Activated CD8-positive, alpha-beta T cell treated with anti-CD3 and anti-CD28 coated beads for 36 hours (primary cell): ENCODE data around the gene LYPD3. TPM values are rescaled to one million over a fixed set of nuclear protein-coding genes. Genes with fewer than 3 reads are reported as not detected.

Experiments
- ATAC-seq: fragments of 200-7000 bp; cut with Tn5 transposase; one replicate; pipeline ENCODE4 v1.10.0; 2021; ENCODE audit warnings: mild to moderate bottlenecking, moderate library complexity
- CTCF ChIA-PET: fragments of 350-600 bp; sonication (Branson Sonifier 250); formaldehyde crosslinking; loops from one replicate; lab custom pipeline; 2021; ENCODE audit warnings: antibody characterized with exemption; lab: Charles Lee
- POLR2A ChIA-PET: fragments of 350-600 bp; sonication (Branson Sonifier 250); formaldehyde crosslinking; loops from one replicate; lab custom pipeline; 2021; ENCODE audit warnings: antibody characterized with exemption; lab: Charles Lee
- DNase-seq: peaks from one replicate; pipeline ENCODE4 v3.0.0-alpha.2; 2020
- H3K27ac Mint-ChIP-seq: one replicate; pipeline ENCODE4 v1.8.0; 2021; ENCODE audit warnings: mild to moderate bottlenecking, mixed read lengths
- H3K27me3 Mint-ChIP-seq: one replicate; pipeline ENCODE4 v1.8.0; 2021; ENCODE audit warnings: mixed read lengths
- H3K36me3 Mint-ChIP-seq: one replicate; pipeline ENCODE4 v1.8.0; 2021; ENCODE audit warnings: low read depth, mixed read lengths
- H3K4me1 Mint-ChIP-seq: one replicate; pipeline ENCODE4 v1.8.0; 2021; ENCODE audit warnings: low read depth, mixed read lengths
- H3K4me3 Mint-ChIP-seq: one replicate; pipeline ENCODE4 v1.8.0; 2021; ENCODE audit warnings: mild to moderate bottlenecking, moderate library complexity, mixed read lengths
- H3K9me3 Mint-ChIP-seq: one replicate; pipeline ENCODE4 v1.8.0; 2021; ENCODE audit warnings: mixed read lengths
- intact Hi-C: fragments of 100-400 bp; cut with micrococcal nuclease; formaldehyde crosslinking; loops from one replicate; pipeline ENCODE4 v1.10.0; 2022
- total RNA-seq, 2 experiments: library from RNA; stranded (reverse); gene quantifications; one replicate each; pipeline ENCODE4 v1.2.3, GENCODE V29; 2021
- TF ChIP-seq, protein P1 (sequence below): fragments of 200-600 bp; IDR thresholded peaks from one replicate; pipeline ENCODE4 v1.8.0; 2022; ENCODE audit warnings: antibody characterized with exemption, mild to moderate bottlenecking

Gene LYPD3
- total RNA-seq, 2 experiments from 2014 or later = 4.4 to 4.9 TPM

DNA sequence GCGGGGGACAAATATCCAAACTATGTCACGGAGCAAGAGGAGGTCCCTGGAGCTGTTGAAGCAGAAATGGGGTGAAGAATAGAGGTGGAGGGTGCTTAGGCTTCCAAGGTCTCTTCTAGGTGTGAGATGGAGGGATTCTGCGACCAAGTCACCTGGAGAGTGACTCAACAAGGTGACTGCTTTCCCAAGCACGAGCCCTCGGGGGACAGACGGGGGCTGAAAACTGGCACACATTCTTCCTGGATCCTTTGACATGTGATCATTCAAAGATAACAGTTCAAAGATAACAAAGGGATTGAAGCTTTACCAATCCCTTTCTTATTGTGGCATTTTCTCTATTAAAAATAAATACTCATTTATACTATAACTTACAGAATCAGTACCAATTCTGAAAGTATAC is 53.0 kb downstream of the LYPD3 start:
- Mint-ChIP-seq H3K27ac (no peak overlapping the region), H3K4me3 (no peak overlapping the region), H3K9me3 (no peaks in the 10 kb centered on the region), H3K4me1 (no peaks in the 10 kb centered on the region), H3K36me3 (no peaks in the 10 kb centered on the region), H3K27me3 (no peaks in the 10 kb centered on the region)
- intact Hi-C loops = no loop called here
- CTCF ChIA-PET = interaction anchor here (1.1 kb wide), 1 partner anchor 16 kb away, joined by 3 read pairs; no protein-coding TSS in a partner anchor
- TF ChIP-seq, protein P1, sequence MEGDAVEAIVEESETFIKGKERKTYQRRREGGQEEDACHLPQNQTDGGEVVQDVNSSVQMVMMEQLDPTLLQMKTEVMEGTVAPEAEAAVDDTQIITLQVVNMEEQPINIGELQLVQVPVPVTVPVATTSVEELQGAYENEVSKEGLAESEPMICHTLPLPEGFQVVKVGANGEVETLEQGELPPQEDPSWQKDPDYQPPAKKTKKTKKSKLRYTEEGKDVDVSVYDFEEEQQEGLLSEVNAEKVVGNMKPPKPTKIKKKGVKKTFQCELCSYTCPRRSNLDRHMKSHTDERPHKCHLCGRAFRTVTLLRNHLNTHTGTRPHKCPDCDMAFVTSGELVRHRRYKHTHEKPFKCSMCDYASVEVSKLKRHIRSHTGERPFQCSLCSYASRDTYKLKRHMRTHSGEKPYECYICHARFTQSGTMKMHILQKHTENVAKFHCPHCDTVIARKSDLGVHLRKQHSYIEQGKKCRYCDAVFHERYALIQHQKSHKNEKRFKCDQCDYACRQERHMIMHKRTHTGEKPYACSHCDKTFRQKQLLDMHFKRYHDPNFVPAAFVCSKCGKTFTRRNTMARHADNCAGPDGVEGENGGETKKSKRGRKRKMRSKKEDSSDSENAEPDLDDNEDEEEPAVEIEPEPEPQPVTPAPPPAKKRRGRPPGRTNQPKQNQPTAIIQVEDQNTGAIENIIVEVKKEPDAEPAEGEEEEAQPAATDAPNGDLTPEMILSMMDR = no peak
- POLR2A ChIA-PET = no interaction called here
- ATAC-seq (no peak), DNase-seq (no peak)

Other genes with a start within 250 kb of the LYPD3 start
- gene PSG9, start 196.1 kb downstream of the LYPD3 start, total RNA-seq = not detected
- gene CD177, start 111.9 kb downstream of the LYPD3 start, total RNA-seq = not detected
- not detected for gene TEX101, start 50.7 kb downstream of the LYPD3 start, total RNA-seq
- gene PHLDB3, start 39.1 kb upstream of the LYPD3 start, total RNA-seq = 10 to 100 TPM; 14.7 to 17.5 TPM
- gene ETHE1, start 61.6 kb upstream of the LYPD3 start, total RNA-seq = 10 to 100 TPM; 50.9 to 57.1 TPM
- 1 to 10 TPM; 1.2 to 2.0 TPM for gene ZNF575, start 67.6 kb upstream of the LYPD3 start, total RNA-seq
- gene XRCC1, start 109.9 kb upstream of the LYPD3 start, total RNA-seq = 10 to 100 TPM; 29.4 to 32.4 TPM
- gene PINLYP, start 110.2 kb upstream of the LYPD3 start, total RNA-seq = 10 to 100 TPM in 1 of 2 experiments, 1 to 10 TPM in 1; 9.7 to 12.3 TPM
- gene IRGQ, start 130.5 kb upstream of the LYPD3 start, total RNA-seq = 10 to 100 TPM; 17.1 to 17.9 TPM
- 10 to 100 TPM in 1 of 2 experiments, 1 to 10 TPM in 1; 8.8 to 12.2 TPM for gene ZNF576, start 131.0 kb upstream of the LYPD3 start, total RNA-seq
- under 1 TPM; 0.41 to 0.54 TPM for gene SRRM5, start 146.5 kb upstream of the LYPD3 start, total RNA-seq
- 10 to 100 TPM; 12.3 to 13.4 TPM for gene ZNF428, start 154.0 kb upstream of the LYPD3 start, total RNA-seq
- under 1 TPM; 0.22 to 0.38 TPM for gene CADM4, start 174.2 kb upstream of the LYPD3 start, total RNA-seq
- 10 to 100 TPM; 11.1 to 13.3 TPM for gene PLAUR, start 204.6 kb upstream of the LYPD3 start, total RNA-seq